HG03457 (cell line): ENCODE results near the gene PIK3C2G.
"Not testable (repeated sequence)": the region's sequence is repeated elsewhere in the genome, so short reads cannot be mapped to it uniquely, and the experiment has no call there.

Experiments
- ATAC-seq: cut with Tn5 transposase; IDR thresholded peaks from one replicate; pipeline ENCODE4 v1.9.1; 2021; ENCODE audit warnings: moderate number of reproducible peaks; ENCODE audit not compliant: unreplicated experiment

The PIK3C2G gene

GRCh38 chr12:18689771-18690170 is 428.5 kb downstream of the PIK3C2G start:
- no peak for ATAC-seq

GRCh38 chr12:18690653-18691052 is 429.3 kb downstream of the PIK3C2G start:
- no peak for ATAC-seq

GRCh38 chr12:18693986-18694385 is 432.7 kb downstream of the PIK3C2G start:
- ATAC-seq, result not testable (repeated sequence)

GRCh38 chr12:18696971-18697602 is 435.8 kb downstream of the PIK3C2G start:
- no peak for ATAC-seq
